GM12878 (cell line): ENCODE results near the gene ASIC2. TPM values are rescaled to one million over a fixed set of nuclear protein-coding genes. Genes with fewer than 3 reads are reported as not detected.

Experiments used
- ATAC-seq: fragments of 200-7000 bp; cut with Tn5 transposase; 3 replicates; pipeline ENCODE4 v1.9.1; 2020; ENCODE audit warnings: mild to moderate bottlenecking, moderate library complexity
- BruUV-seq: library from RNA; stranded (reverse); fragments of 400-500 nt; replicated peaks from 2 replicates; lab custom pipeline; 2021; lab: Mats Ljungman, UMichigan
- CTCF ChIA-PET: fragments of 300-600 bp; sonication (Branson Sonifier 250); formaldehyde crosslinking; extraction: SDS; loops from one replicate; lab custom pipeline; 2021; ENCODE audit warnings: inconsistent platforms; lab: Yijun Ruan, JAX
- POLR2A ChIA-PET: fragments of 350-600 bp; formaldehyde crosslinking; extraction: SDS; loops from one replicate; lab custom pipeline; 2021; ENCODE audit warnings: inconsistent platforms; lab: Charles Lee
- RAD21 ChIA-PET: fragments of 300-600 bp; sonication (Branson Sonifier 250); formaldehyde crosslinking; loops from one replicate; lab custom pipeline; 2023; ENCODE audit warnings: antibody characterized with exemption; ENCODE audit not compliant: unreplicated experiment; lab: Charles Lee
- SMC1A ChIA-PET: fragments of 300-600 bp; sonication (Branson Sonifier 250); formaldehyde crosslinking; loops from one replicate; lab custom pipeline; 2023; ENCODE audit not compliant: unreplicated experiment, uncharacterized antibody; lab: Charles Lee
- DNase-seq: peaks from one replicate; pipeline ENCODE4 v3.0.0-alpha.2; 2011; ENCODE audit warnings: low read depth, low spot score
- FAIRE-seq: peaks from 3 replicates; lab custom pipeline; 2011; peaks lifted over from hg19 to GRCh38; lab: Jason Lieb, UNC
- H2AFZ ChIP-seq: 2 replicates; pipeline ENCODE4 v1.6.0; 2011; ENCODE audit warnings: low read depth, low read length, control low read depth; ENCODE audit not compliant: control insufficient read depth
- H3K27ac ChIP-seq: 2 replicates; pipeline ENCODE4 v1.5.1; 2011; ENCODE audit warnings: control low read depth; ENCODE audit not compliant: control insufficient read depth, insufficient read depth
- H3K27me3 ChIP-seq, 2 experiments: replicated peaks in 1 of 2; 2 replicates each; pipeline versions ENCODE4 v1.6.0 to v1.6.1; 2011; ENCODE audit warnings: low read length in 1 of 2; ENCODE audit not compliant: control insufficient read depth in 2 of 2, insufficient read depth in 2 of 2
- H3K36me3 ChIP-seq, 2 experiments: 2 replicates each; pipeline ENCODE4 v1.5.1; 2011; ENCODE audit warnings: low read length in 1 of 2; ENCODE audit not compliant: control insufficient read depth in 2 of 2, insufficient read depth in 2 of 2
- H3K4me1 ChIP-seq: 2 replicates; pipeline ENCODE4 v1.6.1; 2011; ENCODE audit warnings: mild to moderate bottlenecking, low read length, moderate library complexity, mixed read lengths; ENCODE audit not compliant: control insufficient read depth, insufficient read depth
- H3K4me2 ChIP-seq: 2 replicates; pipeline ENCODE4 v1.6.0; 2011; ENCODE audit warnings: control low read depth; ENCODE audit not compliant: control insufficient read depth, insufficient read depth
- H3K4me3 ChIP-seq: fragments of 200-600 bp; sonication (generic); 2 replicates; pipeline ENCODE4 v1.5.1; 2016
- H3K79me2 ChIP-seq: 2 replicates; pipeline ENCODE4 v1.6.0; 2011; ENCODE audit warnings: low read length; ENCODE audit not compliant: control insufficient read depth, insufficient read depth
- H3K9ac ChIP-seq: 2 replicates; pipeline ENCODE4 v1.8.0; 2011; ENCODE audit warnings: low read length, control low read depth, mixed read lengths; ENCODE audit not compliant: control insufficient read depth, insufficient read depth
- H3K9me3 ChIP-seq: replicated peaks from 3 replicates; pipeline ENCODE4 v1.5.1; 2011; ENCODE audit warnings: mild to moderate bottlenecking, low read length; ENCODE audit not compliant: control insufficient read depth, insufficient read depth
- H4K20me1 ChIP-seq: 2 replicates; pipeline ENCODE4 v1.6.0; 2011; ENCODE audit not compliant: control insufficient read depth, insufficient read depth
- CTCF ChIP-seq, 3 experiments: IDR thresholded peaks in 2 of 3; conservative IDR thresholded peaks in 1 of 3; 2 replicates each; pipeline ENCODE4 v1.5.1; 2011; ENCODE audit warnings: low read depth in 3 of 3, low read length in 3 of 3, mild to moderate bottlenecking in 3 of 3, control low read depth in 2 of 3, moderate library complexity in 2 of 3, inconsistent platforms in 1 of 3, mixed read lengths in 1 of 3; ENCODE audit not compliant: control insufficient read depth in 2 of 3, insufficient read depth in 1 of 3; ENCODE audit errors: extremely low read depth in 1 of 3
- FOXK2 ChIP-seq: fragments of 450-650 bp; IDR thresholded peaks from 2 replicates; pipeline ENCODE4 v1.6.1; 2017; ENCODE audit warnings: mild to moderate bottlenecking, moderate library complexity
- HDAC6 ChIP-seq: fragments of 200-600 bp; sonication (generic); IDR thresholded peaks from one replicate; pipeline ENCODE4 v1.8.0; 2017; ENCODE audit warnings: antibody characterized with exemption; ENCODE audit not compliant: unreplicated experiment
- KLF5 ChIP-seq: fragments of 450-650 bp; IDR thresholded peaks from 2 replicates; pipeline ENCODE4 v1.6.1; 2014; ENCODE audit warnings: mild to moderate bottlenecking; ENCODE audit not compliant: partially characterized antibody
- POU2F2 ChIP-seq: IDR thresholded peaks from 3 replicates; pipeline ENCODE4 v1.6.1; 2011; ENCODE audit warnings: low read depth, mild to moderate bottlenecking, low read length, borderline replicate concordance
- RAD21 ChIP-seq: IDR thresholded peaks from 2 replicates; pipeline ENCODE4 v1.6.1; 2011; ENCODE audit warnings: mild to moderate bottlenecking, low read depth, low read length, moderate library complexity; ENCODE audit not compliant: insufficient read depth
- SMC3 ChIP-seq: IDR thresholded peaks from 2 replicates; pipeline ENCODE4 v1.6.1; 2011; ENCODE audit warnings: low read length, improper control_type of control experiment, borderline replicate concordance
- STAT3 ChIP-seq: IDR thresholded peaks from 2 replicates; pipeline ENCODE4 v1.6.1; 2011; ENCODE audit warnings: low read depth, low read length, improper control_type of control experiment
- ZSCAN29 ChIP-seq: fragments of 450-650 bp; IDR thresholded peaks from 2 replicates; pipeline ENCODE4 v1.6.1; 2017; ENCODE audit warnings: mild to moderate bottlenecking, moderate library complexity
- WGBS: methylation state at CpG from one replicate; pipeline ENCODE4 v1.1.6; 2016; ENCODE audit warnings: low lambda C conversion rate; ENCODE audit not compliant: insufficient replicate concordance, insufficient coverage; ENCODE audit errors: missing lambda C conversion rate; 5-methylcytosine and 5-hydroxymethylcytosine counted together
- in situ Hi-C: fragments of 300-500 bp; cut with MboI; formaldehyde crosslinking; loops from 9 replicates; pipeline ENCODE4 v1.14.3; 2018; ENCODE audit warnings: mixed read lengths
- intact Hi-C: fragments of 100-400 bp; cut with micrococcal nuclease; formaldehyde crosslinking; loops from one replicate; pipeline ENCODE4 v1.14.2; 2022; ENCODE audit not compliant: unreplicated experiment
- polyA plus RNA-seq, 11 experiments: library from polyadenylated mRNA; depleted of rRNA in 4 of 11; unstranded in 6 of 11; stranded (reverse) in 5 of 11; fragments of >200 nt; fragmentation: Nextera tagmentation in 4 of 11; fragmentation: Illumina TruSeq in 1 of 11; extraction: Ambion mirVana in 4 of 11; extraction: Trizol in 1 of 11; gene quantifications; 1 replicate in 1 of 11; 2 replicates in 10 of 11; pipeline versions ENCODE4 v1.2.1 to v1.2.3, GENCODE V29; 2011 to 2016; ENCODE audit warnings: inconsistent platforms in 2 of 11, missing spikeins in 2 of 11, low read depth in 1 of 11
- total RNA-seq, 4 experiments: library from RNA; depleted of rRNA in 3 of 4; stranded (reverse); fragments of >200 nt in 3 of 4; fragmentation: Illumina TruSeq in 1 of 4; extraction: Trizol in 1 of 4; gene quantifications; 2 replicates each; pipeline versions ENCODE4 v1.2.1 to v1.2.3, GENCODE V29; 2013 to 2021

ASIC2 gene
- total and polyA plus RNA-seq, 10 of the 15 experiments (the other 5 are each of a cell fraction or from before 2014, with no cell fraction given): not detected

DNA sequence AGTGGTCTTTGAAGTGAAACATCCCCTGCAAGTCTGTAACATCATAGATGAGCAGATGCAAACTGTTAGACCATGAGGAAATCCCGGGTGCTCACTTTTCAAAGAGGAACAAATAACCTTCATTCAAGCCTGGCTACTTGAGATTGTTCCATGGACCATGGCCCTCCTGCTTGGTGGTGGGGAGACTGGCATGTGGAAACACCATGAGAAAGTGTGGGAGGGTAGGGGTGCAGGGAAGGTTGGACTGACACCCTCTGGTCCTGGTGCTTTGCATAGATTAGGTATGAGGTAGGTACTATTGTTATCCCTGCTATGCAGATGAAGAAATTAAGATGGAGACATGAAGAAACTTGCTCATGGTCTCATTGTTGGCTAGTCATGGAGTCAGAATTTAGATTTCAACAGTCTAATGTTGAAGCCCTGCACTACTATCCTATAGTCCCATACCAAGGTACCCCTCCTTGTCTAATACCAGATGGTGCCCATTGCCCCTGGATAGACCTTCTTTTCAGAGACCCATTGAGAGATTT lies 242.4 kb downstream of the ASIC2 start:
- peaks cover 0 to 1% of the 10 kb centered on the region in 2 experiments; a peak in 1 of 4 replicates for H3K27me3 ChIP-seq
- ATAC-seq (no peak), DNase-seq (no peak), FAIRE-seq (no peak)
- no peak overlapping the region for H2AFZ ChIP-seq
- no peak overlapping the region for H3K4me3 ChIP-seq
- no peaks in the 10 kb centered on the region for H4K20me1 ChIP-seq
- in situ Hi-C loops: no loop called here
- BruUV-seq: no TSS peak
- H3K36me3 ChIP-seq: no peaks in the 10 kb centered on the region
- no peaks in the 10 kb centered on the region for H3K79me2 ChIP-seq
- WGBS: 0% methylated on average over 1 of the region's 1 CpG
- H3K4me1 ChIP-seq: no peaks in the 10 kb centered on the region
- ChIA-PET RAD21 (interaction anchor here (1.1 kb wide), 1 partner anchor 624 kb away, joined by 3 read pairs; no protein-coding TSS in a partner anchor), CTCF (interaction anchor here (1.3 to 2.0 kb wide), 3 partner anchors 12 to 22 kb away, joined by 3 to 9 read pairs (median 3); no protein-coding TSS in a partner anchor), POLR2A (no interaction called here), SMC1A (no interaction called here)
- no peak overlapping the region for H3K4me2 ChIP-seq
- intact Hi-C loops: no loop called here
- H3K9me3 ChIP-seq: no peaks in the 10 kb centered on the region
- no peak overlapping the region for H3K9ac ChIP-seq
- no peak for TF ChIP-seq ZSCAN29
- no peak for TF ChIP-seq KLF5
- TF ChIP-seq HDAC6: no peak
- no peak for TF ChIP-seq POU2F2
- no peak overlapping the region for H3K27ac ChIP-seq

- SMC1A ChIA-PET: no interaction called here
These were observed 243.2 kb downstream of the ASIC2 start for GRCh38 chr17:33049781-33050414.

More at GRCh38 chr17:33049781-33050414, 243.2 kb downstream of the ASIC2 start:
- Histone ChIP-seq H3K27ac (no peak overlapping the region), H3K4me3 (no peak overlapping the region), H3K27me3 (peaks cover 0 to 1% of the 10 kb centered on the region in 2 experiments; a peak in 1 of 4 replicates), H3K36me3 (no peaks in the 10 kb centered on the region), H4K20me1 (no peaks in the 10 kb centered on the region), H3K9me3 (no peaks in the 10 kb centered on the region), H2AFZ (no peak overlapping the region), H3K9ac (no peak overlapping the region), H3K4me1 (no peaks in the 10 kb centered on the region), H3K4me2 (no peak overlapping the region), H3K79me2 (no peaks in the 10 kb centered on the region)
- CTCF ChIA-PET: interaction anchor here (0.7 to 2.0 kb wide), 6 partner anchors 11 to 391 kb away, joined by 3 to 9 read pairs (median 4); no protein-coding TSS in a partner anchor
- POLR2A ChIA-PET: no interaction called here
- in situ Hi-C loops: no loop called here
- RAD21 ChIA-PET: no interaction called here
- intact Hi-C loops: no loop called here
- 17% methylated on average over 11 of the region's 11 CpGs for WGBS
- FAIRE-seq: peak; percentile 88
- no peak for DNase-seq
- peak; percentile 38 for TF ChIP-seq RAD21
- peak; percentile 82 to 98 (median 97) for TF ChIP-seq CTCF (IDR thresholded peaks at IDR 0.05 in 2 of 3, conservative IDR thresholded peaks at IDR 0.05 in 1 of 3; ENCODE audit: control insufficient read depth in 2 of 3, extremely low read depth in 1 of 3, insufficient read depth in 1 of 3, low read depth in 3 of 3, low read length in 3 of 3)
- TF ChIP-seq STAT3: no peak
- TF ChIP-seq SMC3: peak; percentile 9; the same call in 1 of the 2 replicates
- TF ChIP-seq FOXK2: no peak
- peak; percentile 70 for ATAC-seq
- no TSS peak for BruUV-seq
